Neuronal stem cell (in vitro differentiated cells): ENCODE data around the gene SMG7.

Experiments
- DNase-seq: peaks from one replicate; pipeline ENCODE4 v3.0.0-alpha.2; 2013; ENCODE audit warnings: low spot score
- H2AFZ ChIP-seq: one replicate; pipeline ENCODE4 v1.6.1; 2013; ENCODE audit warnings: mild to moderate bottlenecking, low read length, inconsistent platforms
- H2AK5ac ChIP-seq: 2 replicates; pipeline ENCODE4 v1.6.1; 2013; ENCODE audit warnings: low read depth, mild to moderate bottlenecking, inconsistent platforms, low read length, moderate library complexity, mixed read lengths
- H2BK120ac ChIP-seq: 2 replicates; pipeline ENCODE4 v1.6.1; 2013; ENCODE audit warnings: low read depth, mild to moderate bottlenecking, inconsistent platforms, low read length, moderate library complexity, mixed read lengths
- H2BK12ac ChIP-seq: one replicate; pipeline ENCODE4 v1.6.1; 2013; ENCODE audit warnings: low read length, inconsistent platforms
- H2BK15ac ChIP-seq: 2 replicates; pipeline ENCODE4 v1.6.1; 2013; ENCODE audit warnings: mild to moderate bottlenecking, low read length, inconsistent platforms, mixed read lengths
- H2BK5ac ChIP-seq: one replicate; pipeline ENCODE4 v1.6.1; 2013; ENCODE audit warnings: inconsistent platforms, mild to moderate bottlenecking, low read length, moderate library complexity
- H3K14ac ChIP-seq: one replicate; pipeline ENCODE4 v1.6.1; 2013; ENCODE audit warnings: low read length, inconsistent platforms
- H3K18ac ChIP-seq: 2 replicates; pipeline ENCODE4 v1.6.1; 2013; ENCODE audit warnings: low read length, inconsistent platforms
- H3K23ac ChIP-seq: 2 replicates; pipeline ENCODE4 v1.6.1; 2013; ENCODE audit warnings: low read depth, mild to moderate bottlenecking, mixed read lengths, low read length, inconsistent platforms; ENCODE audit not compliant: poor library complexity
- H3K27ac ChIP-seq: replicated peaks from 3 replicates; pipeline ENCODE4 v1.5.1; 2013; ENCODE audit warnings: low read length, inconsistent platforms
- H3K27me3 ChIP-seq, 3 experiments: 2 replicates each; pipeline ENCODE4 v1.6.1; 2013; ENCODE audit warnings: low read length in 3 of 3, mild to moderate bottlenecking in 2 of 3, inconsistent platforms in 1 of 3, low read depth in 1 of 3, mixed read lengths in 1 of 3, moderate library complexity in 1 of 3; ENCODE audit not compliant: control insufficient read depth in 3 of 3, insufficient read depth in 3 of 3
- H3K36me3 ChIP-seq, 2 donors: replicated peaks in 1 of 2; 2 replicates each; pipeline ENCODE4 v1.6.1; 2013; ENCODE audit warnings: low read length in 2 of 2; ENCODE audit not compliant: control insufficient read depth in 2 of 2, insufficient read depth in 2 of 2
- H3K4ac ChIP-seq: 2 replicates; pipeline ENCODE4 v1.6.1; 2013; ENCODE audit warnings: inconsistent platforms, mild to moderate bottlenecking, low read length, moderate library complexity
- H3K4me1 ChIP-seq, 2 donors: 1 replicate in 1 of 2; 2 replicates in 1 of 2; pipeline ENCODE4 v1.6.1; 2013; ENCODE audit warnings: low read length in 2 of 2, low read depth in 1 of 2; ENCODE audit not compliant: control insufficient read depth in 2 of 2, insufficient read depth in 1 of 2
- H3K4me2 ChIP-seq: one replicate; pipeline ENCODE4 v1.6.1; 2013; ENCODE audit warnings: mild to moderate bottlenecking, low read length, inconsistent platforms; ENCODE audit not compliant: insufficient read depth, poor library complexity, severe bottlenecking
- H3K4me3 ChIP-seq, 2 donors: 2 replicates each; pipeline ENCODE4 v1.5.1; 2013; ENCODE audit warnings: low read length in 2 of 2, mild to moderate bottlenecking in 2 of 2, inconsistent platforms in 1 of 2, moderate library complexity in 1 of 2
- H3K79me1 ChIP-seq: one replicate; pipeline ENCODE4 v1.6.1; 2013; ENCODE audit warnings: low read depth, mild to moderate bottlenecking, inconsistent platforms, low read length, moderate library complexity
- H3K9ac ChIP-seq: one replicate; pipeline ENCODE4 v1.6.1; 2013; ENCODE audit warnings: mild to moderate bottlenecking, low read depth, low read length, inconsistent platforms; ENCODE audit not compliant: poor library complexity
- H3K9me3 ChIP-seq, 2 donors: replicated peaks in 1 of 2; 2 replicates each; pipeline versions ENCODE3 to v1.6.1; 2013; ENCODE audit warnings: low read length in 2 of 2, mild to moderate bottlenecking in 2 of 2, inconsistent platforms in 1 of 2, low read depth in 1 of 2, mixed read lengths in 1 of 2, moderate library complexity in 1 of 2; ENCODE audit not compliant: control insufficient read depth in 2 of 2, insufficient read depth in 1 of 2
- H4K8ac ChIP-seq: one replicate; pipeline ENCODE4 v1.6.1; 2013; ENCODE audit warnings: low read depth, mild to moderate bottlenecking, inconsistent platforms, low read length, moderate library complexity
- H4K91ac ChIP-seq: one replicate; pipeline ENCODE4 v1.6.1; 2013; ENCODE audit warnings: low read length, low read depth, mild to moderate bottlenecking, inconsistent platforms; ENCODE audit not compliant: poor library complexity
- WGBS, 2 donors: extraction: QIAGEN DNeasy Blood & Tissue Kit; methylation state at CpG; one replicate each; pipeline ENCODE4 v1.1.7; 2013; ENCODE audit warnings: missing lambda C conversion rate in 2 of 2, mixed read lengths in 1 of 2; ENCODE audit not compliant: insufficient read length in 2 of 2, insufficient replicate concordance in 1 of 2; ENCODE audit errors: extremely low coverage in 2 of 2; 5-methylcytosine and 5-hydroxymethylcytosine counted together

The SMG7 gene

GRCh38 chr1:183457449-183457848 is 14.8 kb upstream of the SMG7 start:
- no peak overlapping the region for H4K8ac ChIP-seq
- H3K27ac ChIP-seq, result no peak overlapping the region
- H3K9me3 ChIP-seq, result no peaks in the 10 kb centered on the region
- no peak overlapping the region for H3K4ac ChIP-seq
- no peak overlapping the region for H3K14ac ChIP-seq
- peaks cover 2% of the 10 kb centered on the region for H3K79me1 ChIP-seq
- no peak overlapping the region for H2BK120ac ChIP-seq
- H2BK5ac ChIP-seq, result no peak overlapping the region
- no peak overlapping the region for H3K23ac ChIP-seq
- H2AFZ ChIP-seq, result no peak overlapping the region
- H2AK5ac ChIP-seq, result no peak overlapping the region
- WGBS, 2 donors, result no CpG with 5 or more reads among the region's 3 CpGs
- H2BK15ac ChIP-seq, result no peak overlapping the region
- H3K4me3 ChIP-seq, result no peak overlapping the region
- H3K27me3 ChIP-seq, result no peaks in the 10 kb centered on the region
- no peaks in the 10 kb centered on the region for H3K4me1 ChIP-seq
- no peak for DNase-seq
- no peak overlapping the region for H2BK12ac ChIP-seq
- H4K91ac ChIP-seq, result no peak overlapping the region
- no peak overlapping the region for H3K9ac ChIP-seq
- no peak overlapping the region for H3K18ac ChIP-seq
- no peak overlapping the region for H3K4me2 ChIP-seq
- H3K36me3 ChIP-seq, result no peaks in the 10 kb centered on the region

- WGBS, 2 donors, result no CpG with 5 or more reads among the region's 2 CpGs
- no peak overlapping the region for H2BK5ac ChIP-seq
Observed at GRCh38 chr1:183460596-183460995, 11.7 kb upstream of the SMG7 start.

GRCh38 chr1:183461350-183461749 is 10.9 kb upstream of the SMG7 start:
- Histone ChIP-seq H3K4me1 (no peaks in the 10 kb centered on the region), H3K14ac (no peak overlapping the region), H2BK12ac (no peak overlapping the region), H3K4me2 (no peak overlapping the region), H2BK5ac (no peak overlapping the region), H2AFZ (no peak overlapping the region), H3K18ac (no peak overlapping the region), H3K27me3 (no peaks in the 10 kb centered on the region), H3K4ac (no peak overlapping the region), H2BK15ac (no peak overlapping the region), H3K27ac (no peak overlapping the region), H3K9me3 (no peaks in the 10 kb centered on the region), H2BK120ac (no peak overlapping the region), H4K91ac (no peak overlapping the region), H3K79me1 (peaks cover 2% of the 10 kb centered on the region), H3K9ac (no peak overlapping the region), H3K36me3 (no peaks in the 10 kb centered on the region), H2AK5ac (no peak overlapping the region), H4K8ac (no peak overlapping the region), H3K23ac (no peak overlapping the region), H3K4me3 (no peak overlapping the region)
- no peak for DNase-seq
- WGBS, 2 donors, result no CpG with 5 or more reads among the region's 1 CpG

More at GRCh38 chr1:183460596-183460995, 11.7 kb upstream of the SMG7 start:
- Histone ChIP-seq H3K27me3 (no peaks in the 10 kb centered on the region), H3K4me2 (no peak overlapping the region), H2AK5ac (no peak overlapping the region), H3K18ac (no peak overlapping the region), H3K4me3 (no peak overlapping the region), H3K14ac (no peak overlapping the region), H3K27ac (no peak overlapping the region), H3K4ac (no peak overlapping the region), H4K8ac (no peak overlapping the region), H2AFZ (no peak overlapping the region), H3K4me1 (no peaks in the 10 kb centered on the region), H3K9me3 (no peaks in the 10 kb centered on the region), H2BK12ac (no peak overlapping the region), H2BK120ac (no peak overlapping the region), H3K36me3 (no peaks in the 10 kb centered on the region), H2BK15ac (no peak overlapping the region), H3K79me1 (peaks cover 2% of the 10 kb centered on the region), H3K9ac (no peak overlapping the region), H4K91ac (no peak overlapping the region), H3K23ac (no peak overlapping the region)
- no peak for DNase-seq

- H3K4me1 ChIP-seq, result peaks cover 0 to 5% of the 10 kb centered on the region in 2 donors
- no peak overlapping the region for H3K4me2 ChIP-seq
- H2AFZ ChIP-seq, result no peak overlapping the region
- DNase-seq, result no peak
- no peak overlapping the region for H2BK15ac ChIP-seq
- H3K23ac ChIP-seq, result no peak overlapping the region
- no CpG with 5 or more reads among the region's 2 CpGs for WGBS, 2 donors
- no peak overlapping the region for H3K27ac ChIP-seq
- H3K4ac ChIP-seq, result no peak overlapping the region
- H3K18ac ChIP-seq, result no peak overlapping the region
- H2AK5ac ChIP-seq, result no peak overlapping the region
- no peak overlapping the region for H2BK5ac ChIP-seq
- no peak overlapping the region for H4K8ac ChIP-seq
- no peak overlapping the region for H4K91ac ChIP-seq
- no peak overlapping the region for H3K14ac ChIP-seq
- no peak overlapping the region for H2BK12ac ChIP-seq
- no peaks in the 10 kb centered on the region for H3K9me3 ChIP-seq
- no peak overlapping the region for H3K4me3 ChIP-seq
- H3K36me3 ChIP-seq, result no peaks in the 10 kb centered on the region
- no peak overlapping the region for H3K9ac ChIP-seq
- no peaks in the 10 kb centered on the region for H3K27me3 ChIP-seq
- H3K79me1 ChIP-seq, result peaks cover 2% of the 10 kb centered on the region
- H2BK120ac ChIP-seq, result no peak overlapping the region
Observed at GRCh38 chr1:183463566-183463965, 8.7 kb upstream of the SMG7 start.
